ENCODE data around the gene RFX7.

Gene RFX7

GRCh38 chr15:56038015-56038414 is 205.7 kb downstream of the RFX7 start:
- CTCF ChIA-PET = no interaction called here
- DNase-seq (ENCODE audit: extremely low spot score) = no peak
- TF ChIP-seq CTBP1 (IDR thresholded peaks at IDR 0.05; ENCODE audit: borderline replicate concordance) (no peak), PKNOX1 (IDR thresholded peaks at IDR 0.05) (no peak), FOXM1 (IDR thresholded peaks at IDR 0.05; ENCODE audit: borderline replicate concordance) (no peak), L3MBTL2 (conservative IDR thresholded peaks at IDR 0.05) (no peak), ARNT (IDR thresholded peaks at IDR 0.05) (no peak), BHLHE40 (IDR thresholded peaks at IDR 0.05; ENCODE audit: borderline replicate concordance) (no peak), LEF1 (IDR thresholded peaks at IDR 0.05; ENCODE audit: borderline replicate concordance) (no peak), TARDBP (IDR thresholded peaks at IDR 0.05) (no peak), SUZ12 (IDR thresholded peaks at IDR 0.05) (no peak)
- POLR2A ChIA-PET = no interaction called here

Data from HEK293T (cell line).